ENCODE results near the gene EXOC3L1.

Gene EXOC3L1

DNA sequence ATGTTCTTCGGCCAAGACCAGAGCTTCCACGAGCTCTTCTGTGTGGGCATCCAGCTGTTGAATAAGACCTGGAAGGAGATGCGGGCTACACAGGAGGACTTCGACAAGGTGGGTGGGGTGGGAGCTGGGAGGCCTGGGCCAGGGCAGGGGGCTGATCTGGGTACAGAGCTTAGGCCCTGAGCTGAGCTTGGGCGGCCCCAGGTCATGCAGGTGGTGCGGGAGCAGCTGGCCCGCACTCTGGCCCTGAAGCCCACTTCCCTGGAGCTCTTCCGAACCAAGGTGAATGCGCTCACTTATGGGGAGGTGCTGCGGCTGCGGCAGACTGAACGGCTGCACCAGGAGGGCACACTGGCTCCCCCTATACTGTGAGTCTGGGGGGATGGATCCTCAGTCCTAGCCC lies 12.5 kb upstream of the EXOC3L1 start:
- Histone ChIP-seq H3K27me3 (ENCODE audit: control insufficient read depth in 1 of 2, insufficient read depth in 2 of 2, low read length in 2 of 2) (no peaks in the 10 kb centered on the region), H3K36me3 (ENCODE audit: insufficient read depth, low read length) (peaks cover 9% of the 10 kb centered on the region)

GRCh38 chr16:67201411-67202345 lies 11.7 kb upstream of the EXOC3L1 start:
- Histone ChIP-seq H3K9me3 (ENCODE audit: low read length) (no peaks in the 10 kb centered on the region), H3K27me3 (ENCODE audit: control insufficient read depth in 1 of 2, insufficient read depth in 2 of 2, low read length in 2 of 2) (no peaks in the 10 kb centered on the region), H3K27ac (ENCODE audit: low read depth, low read length) (no peak overlapping the region), H3K4me3 (ENCODE audit: low read depth in 1 of 2, low read length in 2 of 2) (no peak overlapping the region), H3K4me1 (ENCODE audit: insufficient read depth, low read length) (no peaks in the 10 kb centered on the region), H3K36me3 (ENCODE audit: insufficient read depth, low read length) (peaks cover 17% of the 10 kb centered on the region), H3K9ac (ENCODE audit: low read length) (no peak overlapping the region)

More for the DNA sequence above, 12.5 kb upstream of the EXOC3L1 start:
- no peak overlapping the region for H3K9ac ChIP-seq (ENCODE audit: low read length)
- no peak overlapping the region for H3K4me3 ChIP-seq (ENCODE audit: low read depth in 1 of 2, low read length in 2 of 2)
- no peak overlapping the region for H3K27ac ChIP-seq (ENCODE audit: low read depth, low read length)
- no peaks in the 10 kb centered on the region for H3K9me3 ChIP-seq (ENCODE audit: low read length)
- no peaks in the 10 kb centered on the region for H3K4me1 ChIP-seq (ENCODE audit: insufficient read depth, low read length)

DNA sequence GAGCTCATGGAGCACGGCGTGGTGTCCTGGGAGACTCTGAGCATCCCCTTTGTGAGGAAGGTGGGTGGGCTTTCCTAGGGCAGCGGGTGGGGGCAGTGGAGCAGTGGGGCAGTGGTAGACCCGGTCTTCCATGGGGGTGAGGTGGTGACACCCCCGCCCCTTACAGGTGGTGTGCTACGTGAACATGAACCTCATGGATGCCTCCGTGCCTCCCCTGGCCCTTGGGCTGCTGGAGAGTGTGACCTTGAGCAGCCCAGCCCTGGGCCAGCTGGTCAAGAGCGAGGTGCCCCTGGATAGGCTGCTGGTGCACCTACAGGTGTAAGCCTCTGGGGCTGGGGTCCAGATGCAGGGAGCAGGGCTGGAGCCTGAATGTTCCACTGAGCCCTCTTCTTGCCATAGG lies 10.6 kb upstream of the EXOC3L1 start:
- H3K27ac ChIP-seq (ENCODE audit: low read depth, low read length): no peak overlapping the region
- no peaks in the 10 kb centered on the region for H3K4me1 ChIP-seq (ENCODE audit: insufficient read depth, low read length)
- no peak overlapping the region for H3K4me3 ChIP-seq (ENCODE audit: low read depth in 1 of 2, low read length in 2 of 2)
- no peaks in the 10 kb centered on the region for H3K27me3 ChIP-seq (ENCODE audit: control insufficient read depth in 1 of 2, insufficient read depth in 2 of 2, low read length in 2 of 2)
- peaks cover 29% of the 10 kb centered on the region for H3K36me3 ChIP-seq (ENCODE audit: insufficient read depth, low read length)
- H3K9me3 ChIP-seq (ENCODE audit: low read length): no peaks in the 10 kb centered on the region
- no peak overlapping the region for H3K9ac ChIP-seq (ENCODE audit: low read length)

DNA sequence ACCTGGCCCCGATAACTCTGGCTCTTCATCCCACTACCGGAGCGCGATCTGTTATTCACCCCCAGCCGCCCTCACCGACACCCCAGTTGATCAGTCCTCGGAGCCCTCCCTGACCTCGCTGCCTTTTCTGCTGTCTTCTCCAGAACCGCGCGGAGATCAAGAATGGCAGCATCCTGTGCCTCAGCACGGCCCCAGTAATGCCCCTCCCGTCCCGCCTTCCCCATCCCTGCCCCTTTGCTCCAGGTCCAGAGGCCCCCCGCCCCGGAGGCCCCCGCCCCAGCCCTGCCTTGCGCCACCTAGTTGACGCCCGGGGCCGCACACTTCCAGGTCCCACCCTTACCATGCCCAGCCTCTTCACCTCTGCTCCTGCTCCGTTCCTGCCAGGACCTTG lies 9.9 kb upstream of the EXOC3L1 start:
- Histone ChIP-seq H3K9me3 (ENCODE audit: low read length) (no peaks in the 10 kb centered on the region), H3K4me3 (ENCODE audit: low read depth in 1 of 2, low read length in 2 of 2) (no peak overlapping the region), H3K27me3 (ENCODE audit: control insufficient read depth in 1 of 2, insufficient read depth in 2 of 2, low read length in 2 of 2) (no peaks in the 10 kb centered on the region), H3K27ac (ENCODE audit: low read depth, low read length) (no peak overlapping the region), H3K36me3 (ENCODE audit: insufficient read depth, low read length) (peaks cover 36% of the 10 kb centered on the region), H3K4me1 (ENCODE audit: insufficient read depth, low read length) (no peaks in the 10 kb centered on the region), H3K9ac (ENCODE audit: low read length) (no peak overlapping the region)

DNA sequence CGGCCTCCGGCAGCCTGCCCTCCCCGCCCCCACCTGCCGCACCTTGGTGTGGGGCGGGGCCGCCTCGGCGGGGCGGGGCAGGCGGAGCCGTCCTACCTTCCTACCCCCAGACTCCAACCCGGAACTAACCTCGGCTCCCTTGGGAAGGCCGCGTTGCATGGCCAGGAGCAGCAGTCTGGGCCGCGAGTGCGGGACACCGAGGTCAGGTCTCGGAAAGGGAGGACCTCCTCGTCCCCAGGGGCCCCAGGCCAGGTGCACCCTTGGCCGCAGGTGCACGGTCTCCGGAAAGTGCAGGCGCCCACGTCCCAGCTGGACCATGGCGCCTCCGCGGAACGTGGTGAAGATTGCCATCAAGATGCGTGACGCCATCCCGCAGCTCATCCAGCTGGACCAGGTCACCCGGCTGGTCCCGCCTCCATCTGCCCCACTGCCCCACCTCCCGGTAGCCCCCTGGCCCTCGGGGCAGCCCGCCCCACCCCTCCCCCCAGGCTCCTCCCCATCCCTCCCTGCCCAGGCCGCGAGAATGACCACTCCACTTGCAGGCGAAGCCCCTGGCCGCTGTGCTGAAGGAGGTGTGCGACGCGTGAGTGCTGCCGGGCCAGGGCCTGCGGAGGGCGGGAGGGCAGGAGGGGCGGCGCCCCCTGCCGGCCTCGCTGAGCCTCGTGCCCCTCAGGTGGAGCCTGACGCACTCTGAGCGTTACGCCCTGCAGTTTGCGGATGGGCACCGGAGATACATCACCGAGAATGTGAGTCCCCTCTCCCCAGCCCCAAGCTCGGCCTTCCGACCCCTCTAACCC lies 9.3 kb upstream of the EXOC3L1 start, which contains the start of gene ELMO3:
Gene ELMO3 (plus strand): TSS at position 121 of the 797 bp plus-strand sequence. CDS start 196 bp downstream, at position 317.
- peaks cover 42% of the 10 kb centered on the region for H3K36me3 ChIP-seq (ENCODE audit: insufficient read depth, low read length)
- no peak within 1 kb of the TSS for H3K9ac ChIP-seq (ENCODE audit: low read length)
- no peaks in the 10 kb centered on the region for H3K9me3 ChIP-seq (ENCODE audit: low read length)
- no peaks in the 10 kb centered on the region for H3K27me3 ChIP-seq (ENCODE audit: control insufficient read depth in 1 of 2, insufficient read depth in 2 of 2, low read length in 2 of 2)
- no peak within 1 kb of the TSS for H3K4me3 ChIP-seq (ENCODE audit: low read depth in 1 of 2, low read length in 2 of 2)
- H3K4me1 ChIP-seq (ENCODE audit: insufficient read depth, low read length): no peaks in the 10 kb centered on the region
- H3K27ac ChIP-seq (ENCODE audit: low read depth, low read length): no peak within 1 kb of the TSS

DNA sequence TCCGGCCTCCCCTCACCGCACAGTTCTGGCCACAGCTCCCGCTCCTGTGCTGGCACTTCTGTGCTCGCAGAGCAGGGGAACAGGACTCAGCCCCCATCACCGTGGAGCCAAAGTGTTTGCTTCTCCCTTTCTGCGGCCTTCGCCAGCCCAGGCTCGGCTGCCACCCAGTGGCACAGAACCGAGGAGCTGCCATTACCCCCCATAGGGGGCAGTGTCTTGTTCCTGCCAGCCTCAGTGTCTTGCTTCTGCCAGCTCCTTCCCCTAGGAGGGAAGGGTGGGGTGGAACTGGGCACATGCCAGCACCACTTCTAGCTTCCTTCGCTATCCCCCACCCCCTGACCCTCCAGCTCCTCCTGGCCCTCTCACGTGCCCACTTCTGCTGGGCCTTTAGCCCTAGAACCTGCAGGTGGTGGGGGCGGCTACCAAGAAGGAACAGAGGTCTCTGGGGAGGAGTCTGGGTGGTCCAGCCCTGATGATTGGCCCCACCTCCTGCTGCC lies 8.3 kb upstream of the EXOC3L1 start:
- Histone ChIP-seq H3K4me1 (ENCODE audit: insufficient read depth, low read length) (peaks cover 9% of the 10 kb centered on the region), H3K9me3 (ENCODE audit: low read length) (no peaks in the 10 kb centered on the region), H3K36me3 (ENCODE audit: insufficient read depth, low read length) (peaks cover 49% of the 10 kb centered on the region), H3K27me3 (ENCODE audit: control insufficient read depth in 1 of 2, insufficient read depth in 2 of 2, low read length in 2 of 2) (no peaks in the 10 kb centered on the region), H3K4me3 (ENCODE audit: low read depth in 1 of 2, low read length in 2 of 2) (no peak overlapping the region), H3K9ac (ENCODE audit: low read length) (no peak overlapping the region), H3K27ac (ENCODE audit: low read depth, low read length) (no peak overlapping the region)

DNA sequence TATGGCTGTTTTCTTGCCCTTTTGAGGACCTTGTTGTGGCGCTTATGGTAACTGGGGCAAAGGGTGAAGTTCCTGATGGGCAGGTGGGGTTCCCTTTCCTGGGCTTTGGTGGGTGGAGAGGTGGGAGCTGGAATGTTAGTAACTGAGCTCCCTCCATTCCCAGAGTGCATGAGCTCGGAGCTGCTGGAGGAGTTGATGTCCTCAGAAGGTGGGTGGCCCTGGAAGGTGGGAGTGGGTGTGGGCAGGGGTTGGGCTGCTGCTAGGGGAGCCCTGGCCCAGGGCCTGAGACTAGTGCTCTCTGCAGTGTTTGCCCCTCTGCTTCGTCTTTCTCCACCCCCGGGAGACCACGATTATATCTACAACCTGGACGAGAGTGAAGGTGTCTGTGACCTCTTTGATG lies 7.8 kb upstream of the EXOC3L1 start:
- no peak overlapping the region for H3K9ac ChIP-seq (ENCODE audit: low read length)

DNA sequence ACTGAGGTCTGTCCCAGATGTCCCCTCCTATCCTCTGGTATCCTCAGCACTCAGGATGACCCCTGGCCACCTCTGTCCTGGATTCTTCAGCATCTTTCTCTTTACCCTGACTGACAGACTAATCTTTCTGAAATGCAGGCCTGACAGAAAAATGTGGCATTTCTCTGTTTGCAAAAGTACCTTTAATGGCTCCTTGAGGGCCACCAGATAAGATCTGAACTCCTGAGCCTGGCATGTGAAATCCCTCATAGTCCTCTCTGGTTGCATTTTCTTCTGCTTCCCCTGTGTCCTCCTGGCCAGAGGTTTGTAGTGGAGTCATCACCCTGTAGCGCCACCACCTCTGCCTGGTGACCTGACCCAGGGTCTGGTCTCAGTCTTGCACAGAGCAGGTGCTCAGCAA lies 6.9 kb upstream of the EXOC3L1 start:
- no peak overlapping the region for H3K9ac ChIP-seq (ENCODE audit: low read length)
- no peaks in the 10 kb centered on the region for H3K9me3 ChIP-seq (ENCODE audit: low read length)
- H3K27me3 ChIP-seq (ENCODE audit: control insufficient read depth in 1 of 2, insufficient read depth in 2 of 2, low read length in 2 of 2): no peaks in the 10 kb centered on the region
- H3K4me1 ChIP-seq (ENCODE audit: insufficient read depth, low read length): peaks cover 18% of the 10 kb centered on the region
- H3K27ac ChIP-seq (ENCODE audit: low read depth, low read length): no peak overlapping the region
- no peak overlapping the region for H3K4me3 ChIP-seq (ENCODE audit: low read depth in 1 of 2, low read length in 2 of 2)
- H3K36me3 ChIP-seq (ENCODE audit: insufficient read depth, low read length): peaks cover 49% of the 10 kb centered on the region

More for the DNA sequence above, 7.8 kb upstream of the EXOC3L1 start:
- H3K4me1 ChIP-seq (ENCODE audit: insufficient read depth, low read length): peaks cover 15% of the 10 kb centered on the region
- H3K36me3 ChIP-seq (ENCODE audit: insufficient read depth, low read length): peaks cover 49% of the 10 kb centered on the region
- no peaks in the 10 kb centered on the region for H3K27me3 ChIP-seq (ENCODE audit: control insufficient read depth in 1 of 2, insufficient read depth in 2 of 2, low read length in 2 of 2)
- no peak overlapping the region for H3K4me3 ChIP-seq (ENCODE audit: low read depth in 1 of 2, low read length in 2 of 2)
- H3K9me3 ChIP-seq (ENCODE audit: low read length): no peaks in the 10 kb centered on the region
- H3K27ac ChIP-seq (ENCODE audit: low read depth, low read length): no peak overlapping the region

DNA sequence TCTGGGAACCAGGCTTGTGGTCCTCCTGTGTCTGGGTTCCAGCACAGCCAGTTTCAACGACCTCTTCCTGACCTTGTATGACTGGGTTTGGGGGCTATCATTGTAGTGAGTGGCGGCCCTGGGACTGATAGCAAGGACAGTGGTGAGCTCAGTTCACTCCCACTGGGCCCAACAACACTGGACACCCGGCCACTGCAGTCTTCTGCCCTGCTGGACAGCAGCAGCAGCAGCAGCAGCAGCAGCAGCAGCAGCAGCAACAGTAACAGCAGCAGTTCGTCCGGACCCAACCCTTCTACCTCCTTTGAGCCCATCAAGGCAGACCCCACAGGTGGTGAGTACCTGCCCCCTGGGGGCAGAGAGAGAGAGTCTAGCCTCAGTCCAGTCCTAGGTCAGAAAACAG lies 5.7 kb upstream of the EXOC3L1 start:
- H3K36me3 ChIP-seq (ENCODE audit: insufficient read depth, low read length): peaks cover 49% of the 10 kb centered on the region
- H3K4me1 ChIP-seq (ENCODE audit: insufficient read depth, low read length): peaks cover 26% of the 10 kb centered on the region
- no peak overlapping the region for H3K4me3 ChIP-seq (ENCODE audit: low read depth in 1 of 2, low read length in 2 of 2)
- no peak overlapping the region for H3K27ac ChIP-seq (ENCODE audit: low read depth, low read length)
- H3K27me3 ChIP-seq (ENCODE audit: control insufficient read depth in 1 of 2, insufficient read depth in 2 of 2, low read length in 2 of 2): no peaks in the 10 kb centered on the region
- no peak overlapping the region for H3K9ac ChIP-seq (ENCODE audit: low read length)
- H3K9me3 ChIP-seq (ENCODE audit: low read length): no peaks in the 10 kb centered on the region

GRCh38 chr16:67194260-67194659 lies 4.3 kb upstream of the EXOC3L1 start:
- no peak overlapping the region for H3K9ac ChIP-seq (ENCODE audit: low read length)
- peaks cover 49% of the 10 kb centered on the region for H3K36me3 ChIP-seq (ENCODE audit: insufficient read depth, low read length)
- no peak overlapping the region for H3K27ac ChIP-seq (ENCODE audit: low read depth, low read length)
- H3K4me1 ChIP-seq (ENCODE audit: insufficient read depth, low read length): peaks cover 26% of the 10 kb centered on the region
- no peak overlapping the region for H3K4me3 ChIP-seq (ENCODE audit: low read depth in 1 of 2, low read length in 2 of 2)
- no peaks in the 10 kb centered on the region for H3K9me3 ChIP-seq (ENCODE audit: low read length)
- H3K27me3 ChIP-seq (ENCODE audit: control insufficient read depth in 1 of 2, insufficient read depth in 2 of 2, low read length in 2 of 2): no peaks in the 10 kb centered on the region

GRCh38 chr16:67193536-67193935 lies 3.6 kb upstream of the EXOC3L1 start:
- Histone ChIP-seq H3K4me3 (ENCODE audit: low read depth in 1 of 2, low read length in 2 of 2) (peak overlapping the region in 1 of 2 donors; percentile 91), H3K9me3 (ENCODE audit: low read length) (no peaks in the 10 kb centered on the region), H3K9ac (ENCODE audit: low read length) (no peak overlapping the region), H3K27me3 (ENCODE audit: control insufficient read depth in 1 of 2, insufficient read depth in 2 of 2, low read length in 2 of 2) (no peaks in the 10 kb centered on the region), H3K36me3 (ENCODE audit: insufficient read depth, low read length) (peaks cover 49% of the 10 kb centered on the region), H3K27ac (ENCODE audit: low read depth, low read length) (no peak overlapping the region), H3K4me1 (ENCODE audit: insufficient read depth, low read length) (peaks cover 26% of the 10 kb centered on the region)

Measured in muscle layer of colon (tissue), 2 donors.